OCI-LY3 (cell line): ENCODE measurements around the gene ANKS1B.
A peak's percentile ranks its signal among the peaks of the same experiment; 100 is the strongest.

Experiments used
- H2AFZ ChIP-seq: fragments of 200-600, 300-600 bp; shearing (Covaris generic); 2 replicates; pipeline ENCODE4 v1.6.0; 2014; ENCODE audit warnings: antibody characterized with exemption, low read depth, low read length
- H3K27ac ChIP-seq: fragments of 200-600, 300-600 bp; sonication (generic); 2 replicates; pipeline ENCODE4 v1.5.1; 2014; ENCODE audit warnings: mild to moderate bottlenecking, low read length, moderate library complexity, mixed read lengths
- H3K27me3 ChIP-seq: fragments of 200-600, 300-600 bp; sonication (generic); 2 replicates; pipeline ENCODE4 v1.6.1; 2014; ENCODE audit warnings: low read depth, low read length, mixed read lengths
- H3K36me3 ChIP-seq: fragments of 200-600, 300-600 bp; sonication (generic); replicated peaks from 2 replicates; pipeline ENCODE3; 2014; ENCODE audit warnings: low read depth, low read length, mixed read lengths
- H3K4me1 ChIP-seq: fragments of 300-600, 200-600 bp; sonication (generic); 2 replicates; pipeline ENCODE4 v1.6.1; 2014; ENCODE audit warnings: low read length, mixed read lengths
- H3K4me2 ChIP-seq: fragments of 200-600, 300-600 bp; sonication (generic); 2 replicates; pipeline ENCODE4 v1.6.1; 2014; ENCODE audit warnings: low read length, mixed read lengths
- H3K4me3 ChIP-seq: fragments of 300-600, 200-600 bp; sonication (generic); 2 replicates; pipeline ENCODE4 v1.5.1; 2014; ENCODE audit warnings: antibody characterized with exemption, mild to moderate bottlenecking, low read length, moderate library complexity
- H3K79me2 ChIP-seq: fragments of 300-600, 200-600 bp; shearing (Covaris generic); 2 replicates; pipeline ENCODE4 v1.6.1; 2014; ENCODE audit warnings: mild to moderate bottlenecking, low read length, mixed read lengths
- H3K9ac ChIP-seq: fragments of 300-600, 200-600 bp; shearing (Covaris generic); 2 replicates; pipeline ENCODE4 v1.6.0; 2014; ENCODE audit warnings: mild to moderate bottlenecking, low read length, moderate library complexity
- H3K9me3 ChIP-seq: fragments of 200-600, 300-600 bp; shearing (Covaris generic); 2 replicates; pipeline ENCODE4 v1.6.1; 2014; ENCODE audit warnings: low read length, mixed read lengths; ENCODE audit not compliant: insufficient read depth
- H4K20me1 ChIP-seq: fragments of 200-600, 300-600 bp; sonication (generic); 2 replicates; pipeline ENCODE4 v1.6.1; 2016; ENCODE audit warnings: low read length, mixed read lengths; ENCODE audit not compliant: insufficient read depth
- EZH2phosphoT487 ChIP-seq: fragments of 200-600 bp; shearing (Covaris generic); IDR thresholded peaks from 2 replicates; pipeline ENCODE4 v1.6.1; 2018; ENCODE audit warnings: antibody characterized with exemption, mixed run types, low read depth
- TF ChIP-seq, protein P1 (sequence below): fragments of 200-600, 300-600 bp; sonication (generic); IDR thresholded peaks from 2 replicates; pipeline ENCODE4 v1.5.1; 2014; ENCODE audit warnings: antibody characterized with exemption, low read length, low read depth

The ANKS1B gene

GRCh38 chr12:99983456-99984258 is 1.1 kb downstream of the ANKS1B start:
- H3K9me3 ChIP-seq = no peaks in the 10 kb centered on the region
- H3K9ac ChIP-seq = no peak overlapping the region
- no peaks in the 10 kb centered on the region for H3K79me2 ChIP-seq
- peak overlapping the region; percentile 98 for H3K4me2 ChIP-seq
- H3K27ac ChIP-seq = no peak overlapping the region
- peaks cover 7% of the 10 kb centered on the region for H3K4me1 ChIP-seq
- H3K27me3 ChIP-seq = peaks cover 37% of the 10 kb centered on the region
- TF ChIP-seq, protein P1, sequence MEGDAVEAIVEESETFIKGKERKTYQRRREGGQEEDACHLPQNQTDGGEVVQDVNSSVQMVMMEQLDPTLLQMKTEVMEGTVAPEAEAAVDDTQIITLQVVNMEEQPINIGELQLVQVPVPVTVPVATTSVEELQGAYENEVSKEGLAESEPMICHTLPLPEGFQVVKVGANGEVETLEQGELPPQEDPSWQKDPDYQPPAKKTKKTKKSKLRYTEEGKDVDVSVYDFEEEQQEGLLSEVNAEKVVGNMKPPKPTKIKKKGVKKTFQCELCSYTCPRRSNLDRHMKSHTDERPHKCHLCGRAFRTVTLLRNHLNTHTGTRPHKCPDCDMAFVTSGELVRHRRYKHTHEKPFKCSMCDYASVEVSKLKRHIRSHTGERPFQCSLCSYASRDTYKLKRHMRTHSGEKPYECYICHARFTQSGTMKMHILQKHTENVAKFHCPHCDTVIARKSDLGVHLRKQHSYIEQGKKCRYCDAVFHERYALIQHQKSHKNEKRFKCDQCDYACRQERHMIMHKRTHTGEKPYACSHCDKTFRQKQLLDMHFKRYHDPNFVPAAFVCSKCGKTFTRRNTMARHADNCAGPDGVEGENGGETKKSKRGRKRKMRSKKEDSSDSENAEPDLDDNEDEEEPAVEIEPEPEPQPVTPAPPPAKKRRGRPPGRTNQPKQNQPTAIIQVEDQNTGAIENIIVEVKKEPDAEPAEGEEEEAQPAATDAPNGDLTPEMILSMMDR = no peak
- no peak for TF ChIP-seq EZH2phosphoT487
- H2AFZ ChIP-seq = no peak overlapping the region
- H3K36me3 ChIP-seq = no peaks in the 10 kb centered on the region
- H4K20me1 ChIP-seq = no peaks in the 10 kb centered on the region
- H3K4me3 ChIP-seq = peak overlapping the region; percentile 92

DNA sequence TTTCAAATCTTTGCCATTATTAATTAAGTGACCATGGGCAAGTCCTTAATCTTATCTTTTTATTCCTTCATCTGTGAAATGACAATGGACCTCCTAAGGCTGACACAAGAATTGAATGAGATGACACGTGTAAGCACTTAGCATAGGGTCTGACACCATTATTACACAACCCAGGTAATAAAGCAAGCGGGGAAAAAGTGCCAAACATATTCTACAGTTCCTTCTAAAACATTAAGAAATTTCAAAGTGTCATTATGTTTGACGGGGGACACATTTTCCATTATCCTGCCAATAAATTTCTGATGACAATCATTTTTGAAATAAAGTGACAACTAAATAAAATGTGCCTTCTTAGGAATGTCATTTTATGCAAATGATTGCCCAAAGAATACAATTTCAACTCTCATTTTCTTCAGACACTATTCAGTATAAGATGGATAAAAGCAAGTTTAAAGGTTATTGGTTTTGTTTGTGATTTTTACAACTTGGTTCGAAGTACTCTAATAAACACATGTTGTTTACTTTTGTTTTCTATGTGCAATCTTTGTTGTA is 3.0 kb downstream of the ANKS1B start:
- no peak overlapping the region for H3K27ac ChIP-seq
- H4K20me1 ChIP-seq = no peaks in the 10 kb centered on the region

DNA sequence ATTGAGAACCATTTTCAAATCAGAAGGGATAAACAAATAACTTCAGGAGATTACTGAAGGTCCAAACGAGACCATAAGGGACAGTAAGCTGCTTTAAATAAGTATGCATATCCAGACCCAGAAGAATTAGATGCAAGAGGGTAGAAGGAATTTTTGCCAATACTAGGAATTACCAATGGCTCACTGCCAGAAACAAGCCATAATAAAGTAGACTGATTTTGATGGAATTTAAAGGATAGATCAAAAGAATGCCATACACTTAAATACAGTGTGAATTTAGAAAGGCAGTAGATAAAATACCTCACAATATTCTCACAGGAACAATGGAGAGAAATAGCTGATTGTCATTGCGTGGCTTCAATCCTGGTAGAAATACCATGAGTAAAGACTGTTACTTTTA is 5.3 kb downstream of the ANKS1B start:
- Histone ChIP-seq H3K9ac (no peak overlapping the region), H3K4me1 (no peaks in the 10 kb centered on the region), H3K4me3 (no peak overlapping the region), H3K27ac (no peak overlapping the region), H2AFZ (no peak overlapping the region), H3K79me2 (no peaks in the 10 kb centered on the region), H3K36me3 (no peaks in the 10 kb centered on the region), H3K9me3 (no peaks in the 10 kb centered on the region), H3K4me2 (no peak overlapping the region), H4K20me1 (no peaks in the 10 kb centered on the region), H3K27me3 (peaks cover 35% of the 10 kb centered on the region)
- TF ChIP-seq EZH2phosphoT487 = no peak
- TF ChIP-seq, protein P1 = no peak

More for the DNA sequence above, 3.0 kb downstream of the ANKS1B start:
- Histone ChIP-seq H3K9ac (no peak overlapping the region), H3K4me1 (peaks cover 7% of the 10 kb centered on the region), H3K4me2 (no peak overlapping the region), H3K4me3 (no peak overlapping the region), H3K36me3 (no peaks in the 10 kb centered on the region), H3K79me2 (no peaks in the 10 kb centered on the region), H3K9me3 (no peaks in the 10 kb centered on the region), H2AFZ (no peak overlapping the region), H3K27me3 (peaks cover 37% of the 10 kb centered on the region)
- TF ChIP-seq EZH2phosphoT487 = no peak
- TF ChIP-seq, protein P1 = no peak

GRCh38 chr12:99978152-99978551 is 6.6 kb downstream of the ANKS1B start:
- Histone ChIP-seq H4K20me1 (no peaks in the 10 kb centered on the region), H3K9ac (no peak overlapping the region), H3K4me1 (no peaks in the 10 kb centered on the region), H3K36me3 (no peaks in the 10 kb centered on the region), H3K27me3 (peaks cover 22% of the 10 kb centered on the region), H3K4me2 (no peak overlapping the region), H3K9me3 (no peaks in the 10 kb centered on the region), H3K27ac (no peak overlapping the region), H2AFZ (no peak overlapping the region), H3K79me2 (no peaks in the 10 kb centered on the region), H3K4me3 (no peak overlapping the region)
- TF ChIP-seq, protein P1 = no peak
- TF ChIP-seq EZH2phosphoT487 = no peak
